GM23338 (cell line): Measurements from ENCODE around the gene POU2AF3.

Source experiments
- CREB1 ChIP-seq: fragments of 250-450 bp; sonication (Bioruptor Pico); IDR thresholded peaks from 2 replicates; pipeline ENCODE4 v1.5.0; 2020; ENCODE audit warnings: low read depth, mild to moderate bottlenecking, moderate library complexity
- ETS1 ChIP-seq: IDR thresholded peaks from 2 replicates; pipeline ENCODE4 v1.6.1; 2016; ENCODE audit warnings: antibody characterized with exemption
- EZH2 ChIP-seq: fragments of 200-600 bp; sonication (generic); IDR thresholded peaks from one replicate; pipeline ENCODE4 v1.8.0; 2017; ENCODE audit warnings: antibody characterized with exemption, mild to moderate bottlenecking, low read depth; ENCODE audit not compliant: unreplicated experiment
- EZH2phosphoT487 ChIP-seq: fragments of 200-600 bp; sonication (generic); IDR thresholded peaks from one replicate; pipeline ENCODE4 v1.8.1; 2018; ENCODE audit warnings: antibody characterized with exemption; ENCODE audit not compliant: unreplicated experiment
- NANOG ChIP-seq: IDR thresholded peaks from 2 replicates; pipeline ENCODE4 v1.6.1; 2016; ENCODE audit warnings: antibody characterized with exemption, borderline replicate concordance
- POLR2AphosphoS5 ChIP-seq: IDR thresholded peaks from 2 replicates; pipeline ENCODE4 v1.6.1; 2016; ENCODE audit warnings: antibody characterized with exemption, low read depth
- TF ChIP-seq, protein P1 (sequence below), 2 experiments: fragments of 200-600 bp in 1 of 2; sonication (generic) in 1 of 2; conservative IDR thresholded peaks; 2 replicates each; pipeline versions ENCODE4 v1.5.1 to v1.6.1; 2016 to 2017; ENCODE audit warnings: antibody characterized with exemption in 2 of 2, low read depth in 2 of 2, mild to moderate bottlenecking in 2 of 2, moderate library complexity in 1 of 2
- TF ChIP-seq, protein P2 (sequence below): IDR thresholded peaks from one replicate; pipeline ENCODE4 v1.6.1; 2018; ENCODE audit warnings: antibody characterized with exemption; ENCODE audit not compliant: unreplicated experiment

DNA sequence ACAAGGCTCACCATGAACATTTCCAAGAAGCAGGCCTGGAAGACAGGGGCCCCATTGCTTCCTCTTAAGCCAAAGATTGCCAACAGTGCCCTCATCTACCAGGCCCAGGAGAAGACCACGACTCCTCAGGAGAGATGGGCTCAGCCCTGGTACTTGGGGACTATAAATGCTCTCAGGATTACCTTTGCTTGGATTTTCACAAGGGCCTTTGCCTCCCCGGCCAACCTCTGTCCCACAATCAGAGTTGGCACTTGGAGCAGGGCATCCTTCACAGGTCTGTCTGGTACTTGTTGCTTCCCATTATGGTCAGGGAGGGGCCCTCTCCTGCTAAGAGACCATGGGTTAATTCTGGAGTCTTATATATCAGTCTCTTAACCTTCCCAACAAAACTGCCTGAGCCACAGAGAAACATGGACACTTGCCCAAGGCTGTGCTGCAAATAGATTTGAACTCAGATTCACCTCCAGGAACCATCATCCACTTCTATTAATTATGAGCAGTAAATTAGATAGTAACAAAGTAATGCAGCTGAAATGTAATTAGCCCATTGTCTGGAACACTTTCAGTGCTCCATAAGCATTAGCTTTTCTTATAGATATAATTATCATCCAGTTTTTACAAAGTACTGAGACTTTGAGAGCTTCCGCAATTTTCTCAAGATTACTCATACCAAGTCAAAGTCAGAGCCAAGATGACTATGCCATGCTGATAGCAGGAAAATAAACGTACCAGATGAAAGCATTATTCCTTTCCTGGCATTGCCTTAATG lies 33.5 kb downstream of the POU2AF3 start:
- TF ChIP-seq ETS1 (no peak), EZH2phosphoT487 (no peak), CREB1 (CRISPR knock-in tag) (no peak), EZH2 (no peak), POLR2AphosphoS5 (no peak), NANOG (no peak)
- TF ChIP-seq, protein P1, sequence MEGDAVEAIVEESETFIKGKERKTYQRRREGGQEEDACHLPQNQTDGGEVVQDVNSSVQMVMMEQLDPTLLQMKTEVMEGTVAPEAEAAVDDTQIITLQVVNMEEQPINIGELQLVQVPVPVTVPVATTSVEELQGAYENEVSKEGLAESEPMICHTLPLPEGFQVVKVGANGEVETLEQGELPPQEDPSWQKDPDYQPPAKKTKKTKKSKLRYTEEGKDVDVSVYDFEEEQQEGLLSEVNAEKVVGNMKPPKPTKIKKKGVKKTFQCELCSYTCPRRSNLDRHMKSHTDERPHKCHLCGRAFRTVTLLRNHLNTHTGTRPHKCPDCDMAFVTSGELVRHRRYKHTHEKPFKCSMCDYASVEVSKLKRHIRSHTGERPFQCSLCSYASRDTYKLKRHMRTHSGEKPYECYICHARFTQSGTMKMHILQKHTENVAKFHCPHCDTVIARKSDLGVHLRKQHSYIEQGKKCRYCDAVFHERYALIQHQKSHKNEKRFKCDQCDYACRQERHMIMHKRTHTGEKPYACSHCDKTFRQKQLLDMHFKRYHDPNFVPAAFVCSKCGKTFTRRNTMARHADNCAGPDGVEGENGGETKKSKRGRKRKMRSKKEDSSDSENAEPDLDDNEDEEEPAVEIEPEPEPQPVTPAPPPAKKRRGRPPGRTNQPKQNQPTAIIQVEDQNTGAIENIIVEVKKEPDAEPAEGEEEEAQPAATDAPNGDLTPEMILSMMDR (conservative IDR thresholded peaks at IDR 0.05; ENCODE audit: low read depth in 2 of 2) = no peak
- TF ChIP-seq, protein P2, sequence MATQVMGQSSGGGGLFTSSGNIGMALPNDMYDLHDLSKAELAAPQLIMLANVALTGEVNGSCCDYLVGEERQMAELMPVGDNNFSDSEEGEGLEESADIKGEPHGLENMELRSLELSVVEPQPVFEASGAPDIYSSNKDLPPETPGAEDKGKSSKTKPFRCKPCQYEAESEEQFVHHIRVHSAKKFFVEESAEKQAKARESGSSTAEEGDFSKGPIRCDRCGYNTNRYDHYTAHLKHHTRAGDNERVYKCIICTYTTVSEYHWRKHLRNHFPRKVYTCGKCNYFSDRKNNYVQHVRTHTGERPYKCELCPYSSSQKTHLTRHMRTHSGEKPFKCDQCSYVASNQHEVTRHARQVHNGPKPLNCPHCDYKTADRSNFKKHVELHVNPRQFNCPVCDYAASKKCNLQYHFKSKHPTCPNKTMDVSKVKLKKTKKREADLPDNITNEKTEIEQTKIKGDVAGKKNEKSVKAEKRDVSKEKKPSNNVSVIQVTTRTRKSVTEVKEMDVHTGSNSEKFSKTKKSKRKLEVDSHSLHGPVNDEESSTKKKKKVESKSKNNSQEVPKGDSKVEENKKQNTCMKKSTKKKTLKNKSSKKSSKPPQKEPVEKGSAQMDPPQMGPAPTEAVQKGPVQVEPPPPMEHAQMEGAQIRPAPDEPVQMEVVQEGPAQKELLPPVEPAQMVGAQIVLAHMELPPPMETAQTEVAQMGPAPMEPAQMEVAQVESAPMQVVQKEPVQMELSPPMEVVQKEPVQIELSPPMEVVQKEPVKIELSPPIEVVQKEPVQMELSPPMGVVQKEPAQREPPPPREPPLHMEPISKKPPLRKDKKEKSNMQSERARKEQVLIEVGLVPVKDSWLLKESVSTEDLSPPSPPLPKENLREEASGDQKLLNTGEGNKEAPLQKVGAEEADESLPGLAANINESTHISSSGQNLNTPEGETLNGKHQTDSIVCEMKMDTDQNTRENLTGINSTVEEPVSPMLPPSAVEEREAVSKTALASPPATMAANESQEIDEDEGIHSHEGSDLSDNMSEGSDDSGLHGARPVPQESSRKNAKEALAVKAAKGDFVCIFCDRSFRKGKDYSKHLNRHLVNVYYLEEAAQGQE = no peak
